DMS 273 (cell line): Measurements from ENCODE around the gene MTAP.

Experiments
- DNase-seq: peaks from one replicate; lab custom pipeline; 2025; ENCODE audit not compliant: unreplicated experiment; lab: John Stamatoyannopoulos, UW

Gene MTAP

DNA sequence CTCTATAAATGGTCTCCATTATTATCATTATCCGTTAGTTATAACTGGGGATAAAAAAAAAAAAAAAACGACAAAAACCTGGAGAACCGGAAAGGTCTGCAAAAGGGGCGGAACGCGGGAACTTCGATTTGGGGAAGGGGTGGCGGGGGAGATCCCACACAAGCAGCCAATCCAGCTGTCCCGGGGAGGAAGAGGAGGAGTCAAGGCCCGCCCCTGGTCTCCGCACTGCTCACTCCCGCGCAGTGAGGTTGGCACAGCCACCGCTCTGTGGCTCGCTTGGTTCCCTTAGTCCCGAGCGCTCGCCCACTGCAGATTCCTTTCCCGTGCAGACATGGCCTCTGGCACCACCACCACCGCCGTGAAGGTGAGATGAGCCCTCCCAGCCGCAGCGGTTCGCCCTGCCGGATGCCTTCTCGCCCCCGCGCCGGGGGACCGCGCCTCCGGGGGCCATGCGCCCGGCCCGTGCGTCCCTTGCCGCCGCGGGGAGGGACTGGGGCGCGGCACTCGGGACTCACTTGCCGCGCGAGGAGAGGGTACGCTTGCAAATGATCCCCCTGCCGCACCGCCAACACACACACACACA, at the start of gene MTAP:
Gene MTAP (plus strand): TSS at position 219 of the 583 bp plus-strand sequence. CDS start 113 bp downstream, at position 332.
- peak; percentile 96 for DNase-seq

DNA sequence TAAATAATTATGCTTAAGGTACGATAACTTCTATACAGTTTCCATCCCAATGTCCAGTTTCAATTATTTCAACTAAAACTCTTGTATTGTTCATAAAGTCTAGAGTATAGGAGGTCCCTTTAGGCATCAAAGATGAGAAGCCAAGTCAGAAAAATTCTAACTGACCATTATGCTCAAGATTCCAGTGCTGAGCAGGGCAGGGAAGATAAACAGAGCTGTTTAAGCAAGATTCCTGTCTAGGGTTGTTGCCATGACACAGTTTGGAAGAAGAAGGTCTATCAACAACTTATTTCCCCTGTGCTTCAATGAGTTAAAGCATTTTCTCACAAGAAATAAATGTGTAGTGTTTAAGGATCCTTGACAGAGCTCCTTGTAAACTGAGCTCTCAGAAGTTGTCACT, 48.9 kb upstream of the MTAP start:
- no peak for DNase-seq

DNA sequence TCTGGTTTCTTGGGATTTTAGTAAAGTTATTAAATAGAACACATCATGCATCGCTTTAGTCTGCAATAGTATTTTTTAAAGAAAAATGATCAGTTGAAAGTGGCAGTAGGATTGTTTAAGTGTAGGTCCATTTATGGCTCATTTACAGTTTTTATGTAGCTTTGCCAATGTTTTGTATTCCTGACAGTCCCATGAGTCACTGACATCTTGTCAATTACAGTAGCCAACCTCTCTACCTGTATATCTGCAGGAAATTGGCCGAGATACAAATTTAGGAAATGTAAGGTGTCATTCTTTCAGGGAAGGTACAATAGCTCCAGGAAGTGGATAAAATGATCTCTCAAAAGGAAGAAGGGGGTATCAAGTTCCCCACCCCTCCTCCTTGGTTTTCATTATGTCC, 47.7 kb upstream of the MTAP start:
- DNase-seq = no peak

- DNase-seq = no peak
Measured at GRCh38 chr9:21758540-21758939, 43.9 kb upstream of the MTAP start.

DNA sequence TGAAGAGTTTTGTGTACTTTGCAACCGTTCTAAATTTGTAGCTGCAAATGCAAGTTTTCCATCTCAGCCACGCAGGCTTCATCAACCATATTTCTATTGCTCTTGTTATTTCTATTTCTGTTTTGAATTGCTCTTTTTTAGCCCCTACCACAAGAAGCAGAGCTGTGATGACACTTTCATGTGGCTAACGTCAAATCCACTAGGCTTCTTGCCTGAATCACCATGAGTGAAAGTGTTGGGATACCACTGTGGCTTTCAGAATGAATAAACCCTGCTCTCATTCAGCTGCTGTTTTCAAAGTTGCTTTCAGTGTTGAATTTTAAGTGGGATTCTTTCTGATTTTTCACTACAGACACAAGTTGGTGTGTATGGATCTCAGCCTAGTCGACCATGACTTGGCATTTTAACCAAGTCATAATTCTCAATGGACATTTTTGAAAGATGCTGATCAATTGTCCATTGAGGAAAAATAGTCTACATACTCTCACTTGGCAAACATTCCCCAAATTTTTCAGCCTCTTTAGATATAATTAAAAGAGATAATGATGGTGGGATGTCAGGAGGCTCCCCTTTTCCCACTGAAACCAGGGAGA, 41.0 kb upstream of the MTAP start:
- no peak for DNase-seq

DNA sequence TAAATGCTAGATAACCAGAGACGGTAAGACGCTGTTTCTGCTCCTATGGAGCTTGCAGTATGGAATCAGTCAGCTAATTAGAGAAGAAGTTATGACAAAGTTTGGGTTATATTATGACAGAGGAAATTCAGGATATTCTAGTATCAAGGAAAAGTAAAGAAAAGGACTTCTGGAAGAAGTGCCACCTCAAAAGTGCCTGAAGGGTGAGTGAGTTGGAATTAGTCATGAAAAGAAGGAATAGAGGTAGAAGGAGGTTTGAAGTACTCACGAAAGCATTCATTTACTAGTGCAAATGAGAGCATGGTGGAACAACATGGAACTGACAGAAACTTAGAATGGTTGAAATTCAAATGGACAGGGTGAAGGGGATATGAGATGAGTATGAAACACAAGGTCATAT, 40.4 kb upstream of the MTAP start:
- no peak for DNase-seq

DNA sequence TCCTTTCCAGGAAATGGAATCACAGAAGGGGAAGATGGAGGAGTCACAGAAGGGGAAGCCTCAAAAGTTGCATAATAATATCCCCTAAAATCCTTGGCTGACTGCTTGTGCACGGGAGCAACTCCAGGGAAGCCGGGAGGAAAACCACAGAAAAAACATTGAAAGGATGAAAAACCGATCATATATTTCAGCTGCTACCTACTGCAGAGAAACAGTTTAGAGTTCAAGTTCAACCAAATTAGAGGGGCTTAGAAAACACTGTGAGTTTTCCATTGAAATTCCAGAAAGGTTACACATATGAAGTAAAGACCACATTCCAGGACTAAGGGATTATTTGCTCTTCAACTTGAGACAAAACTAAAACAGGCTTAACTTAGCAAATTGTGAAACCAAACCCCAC, 37.6 kb upstream of the MTAP start:
- DNase-seq = no peak

- DNase-seq = no peak
Measured at GRCh38 chr9:21766096-21766495, 36.3 kb upstream of the MTAP start.

DNA sequence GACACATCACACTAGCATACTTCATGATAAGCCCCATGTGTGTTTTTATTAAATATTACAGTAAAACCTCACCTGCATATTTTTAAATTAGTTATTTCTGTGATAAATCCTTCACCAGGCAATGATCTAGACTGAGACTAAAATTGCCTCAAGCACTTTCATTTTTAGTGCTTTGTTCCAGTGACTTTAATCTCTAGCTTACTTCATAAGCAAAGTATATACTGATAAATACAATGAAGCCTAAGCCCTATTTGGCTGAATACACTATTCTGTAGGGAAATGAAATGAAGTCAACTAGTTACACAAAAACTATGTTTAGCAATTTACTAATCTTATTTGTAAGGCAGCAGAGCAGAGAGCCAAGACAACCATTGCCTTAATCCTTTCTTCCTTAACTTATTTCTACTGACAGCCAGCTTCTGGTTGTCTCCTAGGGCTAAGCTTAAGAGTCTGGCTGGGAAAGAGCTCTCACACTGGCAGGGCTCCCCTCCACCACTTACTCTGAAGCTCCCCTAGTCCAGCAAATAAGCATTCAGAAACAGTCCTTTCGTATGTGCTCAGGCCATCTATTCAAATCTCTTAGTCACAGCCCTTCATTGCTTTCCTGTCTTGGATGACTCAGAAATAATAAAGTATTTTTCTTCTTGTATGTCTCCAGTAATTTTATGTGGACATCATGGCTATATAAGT, 31.4 kb upstream of the MTAP start:
- DNase-seq = no peak

DNA sequence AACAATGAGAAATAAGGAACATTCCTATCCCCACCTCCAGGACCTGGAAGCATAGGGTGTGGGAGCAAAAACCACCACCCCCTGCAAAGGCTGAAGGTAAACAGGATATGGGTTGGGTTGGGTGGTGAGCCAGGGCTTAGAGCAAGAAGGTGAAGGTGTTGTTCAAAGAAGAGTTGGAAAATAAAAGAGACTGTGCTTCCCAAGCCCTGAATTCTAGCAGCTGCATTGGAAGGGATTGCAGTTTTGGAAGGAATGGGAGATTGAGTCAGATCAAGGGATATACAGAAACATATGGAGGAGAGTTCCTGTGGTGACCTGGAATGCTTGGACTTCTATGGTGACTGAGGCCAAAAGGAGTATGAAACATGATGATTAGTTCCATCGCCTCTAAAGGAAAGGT, 24.7 kb upstream of the MTAP start:
- DNase-seq = no peak

DNA sequence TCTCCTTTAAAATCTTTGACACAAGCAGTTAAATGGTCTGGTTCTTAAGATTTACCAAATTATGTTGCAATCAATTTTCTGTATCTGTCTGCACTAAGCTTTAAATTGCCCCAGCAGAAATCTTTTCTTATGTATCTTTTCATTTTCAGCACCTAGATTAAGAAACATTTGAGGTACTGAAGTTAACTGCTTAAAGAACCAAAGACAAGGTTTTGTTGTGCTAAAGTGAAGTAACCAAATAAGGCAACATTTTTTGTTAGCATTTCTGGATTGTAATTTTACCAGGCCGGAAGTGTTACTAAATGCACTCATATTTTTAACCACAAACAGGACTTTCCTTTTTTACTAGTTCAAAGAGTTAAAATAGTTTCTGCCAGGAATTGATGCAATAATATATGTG, 24.1 kb upstream of the MTAP start:
- no peak for DNase-seq

- DNase-seq = no peak
Measured at GRCh38 chr9:21779397-21779796, 23.0 kb upstream of the MTAP start.

DNA sequence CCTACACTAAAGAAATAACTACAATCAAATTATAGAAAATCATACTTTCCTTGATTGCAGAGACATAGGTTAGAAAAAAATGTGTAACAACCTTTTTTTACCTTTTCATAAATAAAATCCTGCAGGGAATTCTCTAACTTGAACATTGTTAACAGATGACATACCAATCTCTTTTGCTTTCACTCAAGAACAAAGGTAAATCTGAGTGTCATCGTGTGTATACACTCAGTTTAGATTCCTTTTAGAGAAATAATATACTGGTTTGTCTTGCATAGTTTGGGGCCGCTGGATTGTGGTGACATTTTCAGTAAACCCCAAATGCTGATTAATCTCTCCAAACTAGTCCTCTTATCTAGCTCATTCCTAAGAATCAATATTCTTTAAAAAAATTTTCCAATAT, 20.8 kb upstream of the MTAP start:
- no peak for DNase-seq

DNA sequence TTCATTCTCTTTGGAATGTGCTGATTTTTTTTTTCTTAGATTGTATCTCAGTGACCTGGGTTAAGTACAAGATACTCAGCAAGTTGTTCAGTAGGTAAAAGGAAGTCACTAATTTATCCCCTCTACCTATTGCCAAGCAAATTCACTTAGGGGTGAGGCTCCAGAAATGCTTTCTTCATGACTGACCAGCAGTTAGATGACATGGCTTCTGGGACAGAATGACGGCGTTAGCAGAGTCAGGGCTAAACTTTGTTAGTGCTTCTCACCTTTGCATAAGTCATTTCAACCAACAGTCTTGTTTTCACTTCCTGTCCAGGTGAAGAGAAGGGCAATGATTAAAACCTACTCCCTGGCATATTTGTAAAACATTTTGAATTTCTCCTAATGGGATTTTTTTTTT, 20.2 kb upstream of the MTAP start:
- DNase-seq = no peak

DNA sequence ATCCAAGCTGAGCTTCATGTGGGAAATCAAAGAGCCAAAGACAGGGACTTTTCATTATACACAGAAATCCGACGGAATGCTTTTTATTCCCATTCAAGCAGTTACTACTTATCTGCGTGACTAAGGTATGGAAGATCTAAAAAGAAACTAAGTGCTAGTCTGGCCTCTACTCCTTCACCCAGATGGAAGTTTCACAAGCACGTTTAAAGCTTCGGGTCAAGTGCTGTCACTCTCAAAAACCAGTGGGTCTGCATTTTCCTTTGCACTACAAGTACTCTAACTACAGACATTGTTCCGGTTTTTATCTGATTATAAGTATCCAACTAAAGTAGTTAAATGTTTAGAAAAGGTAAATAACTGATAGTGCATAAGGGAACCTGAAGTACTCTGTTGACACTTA, 13.7 kb upstream of the MTAP start:
- DNase-seq = no peak

DNA sequence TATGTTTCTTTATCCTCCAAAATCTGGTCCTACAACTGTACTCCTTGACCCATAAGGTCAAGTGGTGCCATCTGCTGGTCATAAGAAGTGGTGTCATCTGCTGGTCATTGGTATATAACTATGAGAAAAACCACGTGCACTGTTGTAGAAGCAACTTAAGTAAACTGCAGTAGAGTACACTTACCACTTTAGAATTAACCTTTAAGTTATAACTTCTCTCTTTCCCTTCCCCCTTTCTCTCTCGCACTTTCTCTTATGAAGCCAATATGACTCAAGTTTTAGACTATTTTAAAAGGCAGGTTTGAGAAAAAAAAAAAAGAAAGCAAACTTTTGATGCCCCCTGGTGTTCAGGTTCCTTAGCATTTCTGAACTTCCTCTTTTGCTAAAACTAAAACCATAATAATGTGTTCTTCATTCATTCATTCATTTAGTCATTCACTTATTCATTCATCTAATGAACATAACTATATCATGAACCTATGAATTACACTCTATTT, 12.8 kb upstream of the MTAP start:
- DNase-seq = peak; percentile 92

- DNase-seq = no peak
Measured at GRCh38 chr9:21795483-21795882, 7.0 kb upstream of the MTAP start.

- no peak for DNase-seq
Measured at GRCh38 chr9:21796768-21797167, 5.7 kb upstream of the MTAP start.

DNA sequence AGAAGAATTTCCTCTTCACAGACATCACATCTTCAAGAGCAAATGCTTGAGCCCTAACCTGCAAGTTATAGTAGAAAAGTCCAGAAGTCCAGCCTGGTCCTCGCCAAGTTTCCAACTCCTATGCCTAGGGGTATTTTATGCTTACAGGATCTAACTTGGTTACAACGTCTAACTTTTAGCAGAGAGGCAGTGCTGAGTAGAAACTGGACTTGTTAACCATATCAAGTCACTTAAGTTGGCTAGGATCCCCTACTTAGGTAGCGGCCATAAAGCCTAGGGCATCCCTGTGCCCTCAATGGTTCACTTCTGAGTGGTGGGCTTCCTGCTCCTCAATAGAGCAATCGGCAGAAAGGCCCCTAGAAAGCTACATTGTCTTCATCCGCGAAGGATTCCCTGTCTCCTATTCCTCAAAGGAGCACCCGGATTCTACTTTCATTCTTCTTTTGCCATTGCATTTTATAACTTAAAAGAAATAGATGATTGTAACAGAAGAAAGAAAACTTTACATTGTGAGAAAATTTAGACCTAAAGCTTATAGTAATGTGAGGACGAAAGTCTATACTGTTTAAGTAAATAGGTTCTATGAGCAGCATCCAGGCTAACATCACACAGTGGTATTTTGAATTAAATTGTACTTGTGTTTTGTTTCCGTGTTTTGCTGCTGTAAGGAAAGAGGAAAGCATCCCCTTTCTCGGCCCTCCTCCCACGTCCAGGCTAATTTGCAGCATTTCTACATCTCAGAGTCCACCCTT, 1.3 kb upstream of the MTAP start:
- DNase-seq = no peak

DNA sequence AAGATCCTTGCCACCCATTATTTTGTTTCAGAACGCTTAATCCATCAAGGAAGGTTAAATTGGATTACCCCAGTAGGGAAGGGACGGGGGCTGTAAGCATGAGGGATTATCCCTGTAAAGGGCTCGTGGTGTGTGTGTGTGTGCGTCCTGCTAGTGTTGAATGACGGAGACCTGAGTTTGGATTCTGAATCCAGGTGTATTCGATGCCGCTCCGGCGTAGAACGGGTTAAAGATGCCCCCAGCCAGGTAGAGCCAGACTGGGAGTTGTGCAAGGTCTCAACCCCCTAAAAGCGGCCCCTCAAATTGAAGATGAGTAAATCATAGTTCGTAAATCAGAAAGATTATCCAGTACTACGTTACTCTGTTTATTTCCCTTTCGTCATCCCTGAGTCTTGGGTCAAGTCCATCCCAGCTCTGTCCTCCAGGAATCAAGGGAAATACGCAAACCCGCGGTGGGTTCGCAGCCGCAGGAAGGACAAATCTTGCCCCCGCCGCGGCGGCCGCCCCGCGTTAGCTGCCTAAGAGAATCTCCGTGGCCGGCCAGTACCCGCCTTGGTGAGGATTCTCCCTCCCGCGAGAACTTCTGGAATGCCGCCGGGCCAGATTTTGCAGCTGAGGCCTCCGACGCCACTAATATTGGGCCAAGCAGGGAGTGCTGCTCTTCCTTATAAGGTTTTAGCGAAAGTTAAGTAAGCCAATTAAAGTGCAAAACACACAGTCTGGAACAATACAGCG, 586 bp upstream of the MTAP start:
- peak; percentile 91 for DNase-seq

GRCh38 chr9:21803649-21804048, 1.2 kb downstream of the MTAP start:
- DNase-seq = peak; percentile 48
